Natural killer cell (primary cell): Measurements from ENCODE around the gene ZNF200. TPM values are rescaled to one million over a fixed set of nuclear protein-coding genes. Genes with fewer than 3 reads are reported as not detected.

Experiments
- ATAC-seq, 3 donors: fragments of 150-1000 bp in 2 of 3; fragments of 200-7000 bp in 1 of 3; cut with Tn5 transposase; 1 replicate in 1 of 3; 2 replicates in 2 of 3; pipeline ENCODE4 v1.10.0; 2021; ENCODE audit warnings: mild to moderate bottlenecking in 2 of 3, moderate library complexity in 2 of 3
- DNase-seq, 2 donors: peaks; one replicate each; pipeline versions ENCODE4 v3.0.0 to v3.0.0-alpha.2; 2013 to 2021; ENCODE audit warnings: mixed read lengths in 1 of 2
- H3K27ac ChIP-seq: one replicate; pipeline ENCODE4 v1.5.1; 2013; ENCODE audit warnings: mild to moderate bottlenecking, low read length
- H3K27me3 ChIP-seq: one replicate; pipeline ENCODE4 v1.6.1; 2013; ENCODE audit warnings: low read length; ENCODE audit not compliant: control insufficient read depth, insufficient read depth
- H3K36me3 ChIP-seq: one replicate; pipeline ENCODE4 v1.6.1; 2013; ENCODE audit warnings: low read length; ENCODE audit not compliant: control insufficient read depth, insufficient read depth
- H3K4me1 ChIP-seq: one replicate; pipeline ENCODE4 v1.6.1; 2013; ENCODE audit warnings: low read length; ENCODE audit not compliant: control insufficient read depth, insufficient read depth
- H3K4me3 ChIP-seq: one replicate; pipeline ENCODE4 v1.5.1; 2013; ENCODE audit warnings: low read length
- H3K9me3 ChIP-seq: one replicate; pipeline ENCODE4 v1.6.1; 2013; ENCODE audit warnings: low read length; ENCODE audit not compliant: control insufficient read depth, insufficient read depth
- H3K27ac Mint-ChIP-seq, 2 donors: one replicate each; pipeline ENCODE4 v1.8.0; 2022; ENCODE audit warnings: mild to moderate bottlenecking in 2 of 2, mixed read lengths in 2 of 2, moderate library complexity in 1 of 2
- H3K27me3 Mint-ChIP-seq, 2 donors: one replicate each; pipeline ENCODE4 v1.8.0; 2022; ENCODE audit warnings: low read depth in 2 of 2, mixed read lengths in 2 of 2
- H3K36me3 Mint-ChIP-seq: one replicate; pipeline ENCODE4 v1.8.0; 2022; ENCODE audit warnings: mixed read lengths
- H3K4me1 Mint-ChIP-seq, 2 donors: one replicate each; pipeline ENCODE4 v1.8.0; 2022; ENCODE audit warnings: mixed read lengths in 2 of 2
- H3K4me3 Mint-ChIP-seq: one replicate; pipeline ENCODE4 v1.8.0; 2022; ENCODE audit warnings: mild to moderate bottlenecking, moderate library complexity, mixed read lengths
- H3K9me3 Mint-ChIP-seq, 2 donors: one replicate each; pipeline ENCODE4 v1.8.0; 2022; ENCODE audit warnings: mixed read lengths in 2 of 2
- WGBS: methylation state at CpG from one replicate; pipeline ENCODE4 v1.1.7; 2013; ENCODE audit warnings: missing lambda C conversion rate; ENCODE audit not compliant: insufficient coverage; 5-methylcytosine and 5-hydroxymethylcytosine counted together
- intact Hi-C: fragments of 100-400 bp; cut with micrococcal nuclease; formaldehyde crosslinking; loops from one replicate; pipeline ENCODE4 v1.14.2; 2022
- total RNA-seq, 4 donors: library from RNA; stranded (reverse); fragments of 120-200 nt in 1 of 4; gene quantifications; one replicate each; pipeline versions ENCODE4 v1.2.3 to v1.2.4, GENCODE V29; 2013 to 2022
- TF ChIP-seq, protein P1 (sequence below): fragments of 200-600 bp; IDR thresholded peaks from one replicate; pipeline ENCODE4 v1.8.0; 2022; ENCODE audit warnings: antibody characterized with exemption

ZNF200 gene
- total RNA-seq, 3 donors from 2014 or later (not counting 1 experiment from before 2014, with no cell fraction given): 5.3 to 10.9 (median 5.6) TPM

DNA sequence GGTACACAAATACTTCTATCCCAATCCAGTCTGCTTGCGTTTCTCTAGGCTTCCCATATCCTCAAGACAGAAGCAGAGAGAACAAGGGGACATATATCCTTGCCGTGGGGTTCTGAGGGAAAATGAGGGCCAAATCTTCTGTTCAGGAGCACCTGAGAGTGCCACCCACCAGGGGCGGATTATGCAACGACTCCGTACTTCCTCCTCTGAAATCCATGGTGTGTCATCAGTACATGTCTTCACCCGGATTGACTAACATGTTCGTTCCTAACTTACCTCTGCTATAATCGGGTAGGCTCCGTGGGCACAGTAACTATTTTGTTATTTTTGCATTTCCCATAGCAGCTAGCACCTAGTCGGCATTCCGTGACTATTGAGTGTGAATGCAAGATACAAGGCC is 7.8 kb upstream of the ZNF200 start:
- no peaks in the 10 kb centered on the region for H3K4me1 ChIP-seq
- H3K36me3 ChIP-seq: no peaks in the 10 kb centered on the region
- intact Hi-C loops: no loop called here
- Mint-ChIP-seq H3K4me3 (no peak overlapping the region), H3K27ac (no peak overlapping the region), H3K36me3 (no peaks in the 10 kb centered on the region), H3K4me1 (no peaks in the 10 kb centered on the region), H3K9me3 (no peaks in the 10 kb centered on the region), H3K27me3 (peaks cover 13 to 26% of the 10 kb centered on the region in 2 donors)
- DNase-seq (no peak), ATAC-seq (no peak)
- H3K4me3 ChIP-seq: no peak overlapping the region
- no peaks in the 10 kb centered on the region for H3K27me3 ChIP-seq
- no peaks in the 10 kb centered on the region for H3K9me3 ChIP-seq
- H3K27ac ChIP-seq: no peak overlapping the region
- TF ChIP-seq, protein P1, sequence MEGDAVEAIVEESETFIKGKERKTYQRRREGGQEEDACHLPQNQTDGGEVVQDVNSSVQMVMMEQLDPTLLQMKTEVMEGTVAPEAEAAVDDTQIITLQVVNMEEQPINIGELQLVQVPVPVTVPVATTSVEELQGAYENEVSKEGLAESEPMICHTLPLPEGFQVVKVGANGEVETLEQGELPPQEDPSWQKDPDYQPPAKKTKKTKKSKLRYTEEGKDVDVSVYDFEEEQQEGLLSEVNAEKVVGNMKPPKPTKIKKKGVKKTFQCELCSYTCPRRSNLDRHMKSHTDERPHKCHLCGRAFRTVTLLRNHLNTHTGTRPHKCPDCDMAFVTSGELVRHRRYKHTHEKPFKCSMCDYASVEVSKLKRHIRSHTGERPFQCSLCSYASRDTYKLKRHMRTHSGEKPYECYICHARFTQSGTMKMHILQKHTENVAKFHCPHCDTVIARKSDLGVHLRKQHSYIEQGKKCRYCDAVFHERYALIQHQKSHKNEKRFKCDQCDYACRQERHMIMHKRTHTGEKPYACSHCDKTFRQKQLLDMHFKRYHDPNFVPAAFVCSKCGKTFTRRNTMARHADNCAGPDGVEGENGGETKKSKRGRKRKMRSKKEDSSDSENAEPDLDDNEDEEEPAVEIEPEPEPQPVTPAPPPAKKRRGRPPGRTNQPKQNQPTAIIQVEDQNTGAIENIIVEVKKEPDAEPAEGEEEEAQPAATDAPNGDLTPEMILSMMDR: no peak
- WGBS: 79% methylated on average over 11 of the region's 11 CpGs

DNA sequence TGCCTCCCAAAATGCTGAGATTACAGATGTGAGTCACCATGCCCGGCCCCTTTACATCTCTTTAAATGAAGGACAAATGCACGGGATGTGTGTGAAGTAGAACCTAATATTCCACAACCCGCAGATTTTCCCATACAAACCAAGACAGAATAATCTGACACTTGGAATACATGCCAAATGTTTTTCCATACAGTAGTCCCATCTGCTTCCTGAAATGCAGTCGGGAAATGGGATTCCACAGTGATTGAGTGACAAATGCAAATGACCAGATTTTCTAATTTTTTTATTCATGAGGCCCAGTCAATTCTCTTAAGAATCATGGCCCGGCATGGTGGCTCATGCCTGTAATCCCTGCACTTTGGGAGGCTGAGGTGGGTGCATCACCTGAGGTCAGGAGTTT is 6.8 kb upstream of the ZNF200 start:
- Mint-ChIP-seq H3K4me3 (no peak overlapping the region), H3K27me3 (peaks cover 13 to 26% of the 10 kb centered on the region in 2 donors), H3K36me3 (no peaks in the 10 kb centered on the region), H3K9me3 (no peaks in the 10 kb centered on the region), H3K4me1 (no peaks in the 10 kb centered on the region), H3K27ac (no peak overlapping the region)
- Histone ChIP-seq H3K27ac (no peak overlapping the region), H3K9me3 (no peaks in the 10 kb centered on the region), H3K27me3 (no peaks in the 10 kb centered on the region), H3K4me3 (no peak overlapping the region), H3K36me3 (no peaks in the 10 kb centered on the region), H3K4me1 (no peaks in the 10 kb centered on the region)
- intact Hi-C loops: no loop called here
- no peak for DNase-seq
- WGBS: 72% methylated on average over 5 of the region's 5 CpGs
- TF ChIP-seq, protein P1: no peak
- no peak for ATAC-seq

DNA sequence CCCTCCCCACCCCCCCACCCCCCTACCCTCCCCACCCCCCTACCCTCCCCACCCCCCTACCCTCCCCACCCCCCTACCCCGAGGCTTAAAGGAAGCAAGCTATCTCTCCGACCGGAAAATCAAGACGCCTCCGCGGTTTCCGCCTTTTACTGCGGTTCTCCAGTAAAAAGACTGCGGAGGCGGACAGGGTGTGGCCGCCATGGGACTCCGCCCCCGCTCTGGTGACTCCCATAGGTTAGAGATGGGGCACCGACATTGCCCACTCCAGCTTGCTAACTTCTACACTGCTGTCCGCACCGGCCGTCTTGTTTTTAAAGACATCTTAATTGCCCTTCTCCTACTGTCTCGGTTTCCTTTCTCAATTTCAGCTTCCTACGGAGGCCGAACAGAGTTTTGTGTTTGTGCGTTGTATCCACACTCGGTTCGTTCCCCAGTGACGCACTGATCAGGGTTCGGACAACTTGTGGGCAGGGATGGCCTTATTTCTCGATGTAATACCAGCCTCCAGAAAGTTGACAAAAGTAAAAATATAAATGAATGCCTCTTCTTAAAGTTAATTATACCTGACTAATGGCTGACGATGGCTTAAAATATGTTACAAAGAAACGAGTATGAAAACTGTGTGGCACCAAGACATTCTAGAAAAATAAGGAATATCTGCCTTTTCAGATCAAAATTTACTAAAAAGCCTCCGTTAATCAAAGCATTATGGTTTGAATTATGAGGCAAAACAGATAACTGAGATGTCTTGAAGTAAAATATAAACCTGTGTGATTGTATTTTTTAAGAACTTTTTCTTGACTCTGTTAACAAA is 1.1 kb upstream of the ZNF200 start:
- H3K27ac ChIP-seq: peak overlapping the region; percentile 5
- peaks cover 18% of the 10 kb centered on the region for H3K4me1 ChIP-seq
- 74% methylated on average over 25 of the region's 29 CpGs for WGBS
- Mint-ChIP-seq H3K27ac (peak overlapping the region; percentile 69 to 76), H3K36me3 (peaks cover 14% of the 10 kb centered on the region), H3K4me1 (peaks cover 27 to 29% of the 10 kb centered on the region in 2 donors), H3K4me3 (peak overlapping the region; percentile 88), H3K9me3 (no peaks in the 10 kb centered on the region), H3K27me3 (peaks cover 0 to 4% of the 10 kb centered on the region in 2 donors)
- H3K27me3 ChIP-seq: no peaks in the 10 kb centered on the region
- TF ChIP-seq, protein P1: no peak
- no peak for ATAC-seq
- peak in 1 of 2 donors; percentile 75 for DNase-seq
- no peaks in the 10 kb centered on the region for H3K9me3 ChIP-seq
- H3K36me3 ChIP-seq: peaks cover 22% of the 10 kb centered on the region
- H3K4me3 ChIP-seq: no peak overlapping the region
- intact Hi-C loops: loop anchor here (1.0 kb wide), 1 partner anchor 47 kb away; the partner anchor contains the start of gene ZNF263
